ENCODE results near the gene MYO18B. TPM values are rescaled to one million over a fixed set of nuclear protein-coding genes. Genes with fewer than 3 reads are reported as not detected.

MYO18B gene
- total RNA-seq, 1 donor from 2014 or later: 184 TPM

DNA sequence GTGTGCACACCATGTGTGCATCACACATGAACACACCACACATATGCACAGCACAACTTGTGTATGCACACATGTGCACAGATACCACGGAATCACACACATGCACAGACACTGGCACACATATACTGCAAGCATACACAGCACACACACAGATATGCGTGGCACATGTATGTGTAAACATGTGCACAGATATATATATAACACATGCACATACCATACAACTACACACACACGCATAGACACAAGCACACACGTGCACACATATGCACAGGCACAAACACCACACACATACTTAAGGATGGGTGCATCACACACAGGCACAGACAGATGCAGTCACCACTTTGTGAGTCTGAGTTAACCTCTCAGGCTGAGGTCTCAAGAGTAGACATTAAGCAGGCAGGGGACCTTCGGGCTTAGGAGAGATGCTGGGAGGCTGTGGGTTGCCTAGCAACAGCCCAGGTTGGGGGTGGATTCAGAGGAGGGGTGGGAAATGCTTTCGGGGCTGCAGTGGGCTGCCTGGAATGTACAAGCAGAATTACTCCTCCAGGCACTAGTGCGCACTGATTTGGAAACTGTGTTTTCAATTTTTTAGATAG lies 82.9 kb downstream of the MYO18B start:
- DNase-seq: no peak

DNA sequence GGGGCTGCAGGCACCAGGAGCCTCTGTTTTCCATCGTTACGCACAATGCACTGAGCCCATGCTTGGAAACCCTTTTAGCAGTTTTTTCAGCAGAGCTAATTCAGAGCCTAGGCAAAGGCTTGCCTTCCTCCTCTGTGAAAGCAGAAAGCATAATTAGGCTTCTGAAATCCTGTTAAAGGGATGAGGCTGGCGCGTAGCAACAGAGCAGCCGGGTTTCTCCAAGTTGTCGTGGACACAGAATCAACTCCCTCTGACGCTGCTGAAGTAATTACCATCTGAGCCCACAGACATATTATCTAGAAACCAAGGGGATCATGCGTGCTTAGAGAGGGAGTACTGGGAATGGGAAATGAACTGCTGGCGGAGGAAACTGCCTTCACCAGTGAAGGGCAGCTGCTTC lies 85.4 kb downstream of the MYO18B start:
- peak; percentile 13 for DNase-seq

DNA sequence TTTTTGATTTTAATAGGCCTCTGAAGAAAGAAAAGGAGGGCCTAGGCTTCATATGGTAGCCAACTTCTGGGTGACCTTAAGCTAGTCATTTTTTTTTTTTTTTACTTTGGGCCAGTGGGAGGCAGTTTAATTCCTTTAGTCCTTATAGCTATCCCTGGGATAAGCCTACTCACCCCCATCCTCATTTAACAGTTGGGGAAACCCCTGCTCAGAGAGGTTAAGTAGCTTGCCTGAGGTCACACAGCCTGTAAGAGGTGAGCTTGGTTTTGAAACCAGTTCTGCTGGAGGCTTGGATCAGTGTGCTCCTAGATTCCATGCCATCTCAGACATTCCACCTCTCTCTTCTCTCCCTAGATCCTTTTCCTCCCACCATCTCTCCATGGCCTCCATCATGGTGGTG lies 86.4 kb downstream of the MYO18B start:
- no peak for DNase-seq

DNA sequence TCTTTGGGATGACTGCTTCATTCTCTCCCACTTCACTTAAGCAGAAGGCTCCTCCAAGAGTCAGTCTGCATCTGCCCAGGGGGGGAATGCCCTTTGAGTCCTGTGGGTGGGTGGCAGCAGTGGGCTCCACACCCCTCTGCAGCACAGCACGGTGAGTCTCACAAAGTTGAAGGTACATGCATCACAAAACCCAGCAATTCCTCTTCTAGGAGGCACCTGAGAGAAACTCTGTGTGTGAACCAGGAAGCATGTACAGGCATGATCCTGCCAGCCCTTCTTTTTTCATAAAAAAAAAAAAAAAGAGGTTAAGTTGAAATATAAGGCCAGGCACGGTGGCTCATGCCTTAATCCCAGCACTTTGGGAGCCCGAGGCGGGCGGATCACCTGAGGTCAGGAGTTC lies 87.2 kb downstream of the MYO18B start:
- no peak for DNase-seq

DNA sequence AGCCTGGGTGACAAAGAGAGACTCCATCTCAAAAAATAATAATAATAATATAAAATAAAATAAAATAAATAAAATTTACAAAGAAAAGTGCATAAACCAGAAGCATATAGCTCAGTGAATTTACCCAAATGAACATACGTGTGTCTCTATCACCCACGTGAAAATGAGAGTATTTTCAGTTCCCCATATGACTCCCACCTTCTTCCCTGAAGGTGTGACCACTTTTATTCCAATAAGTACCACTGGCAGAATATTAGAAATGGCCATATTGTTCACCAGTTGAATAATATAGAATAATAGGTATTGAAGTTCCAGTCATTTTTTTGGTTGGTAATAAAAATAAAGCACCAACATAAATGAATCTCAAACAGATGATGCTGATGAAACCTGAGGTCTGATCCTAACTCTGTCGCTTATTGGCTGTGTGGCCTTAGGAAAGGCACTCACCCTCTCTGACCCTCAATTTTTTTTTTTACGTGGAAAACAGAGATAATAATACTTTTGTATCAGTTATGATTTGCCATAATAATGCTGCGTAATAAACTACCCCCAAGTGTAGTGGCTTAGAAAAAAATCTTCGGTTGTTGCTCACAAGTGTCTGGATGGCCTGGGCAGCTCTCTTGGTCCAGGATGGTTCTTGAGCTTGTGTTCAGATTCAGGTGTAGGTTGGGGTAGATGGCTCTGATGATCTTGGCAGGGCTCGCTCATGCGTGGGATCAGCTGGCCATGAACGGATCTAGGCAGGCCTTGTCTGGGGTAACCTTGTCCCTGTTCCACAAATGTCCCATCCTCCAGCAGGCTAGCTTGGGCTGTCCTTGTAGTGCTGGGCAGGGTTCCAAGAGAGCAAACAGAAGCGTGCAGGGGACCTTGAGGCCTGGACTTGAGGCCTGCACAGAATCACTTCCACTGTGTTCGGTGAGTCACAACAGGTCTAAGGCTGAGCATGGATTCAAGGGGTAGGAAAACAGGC lies 88.1 kb downstream of the MYO18B start:
- DNase-seq: no peak

DNA sequence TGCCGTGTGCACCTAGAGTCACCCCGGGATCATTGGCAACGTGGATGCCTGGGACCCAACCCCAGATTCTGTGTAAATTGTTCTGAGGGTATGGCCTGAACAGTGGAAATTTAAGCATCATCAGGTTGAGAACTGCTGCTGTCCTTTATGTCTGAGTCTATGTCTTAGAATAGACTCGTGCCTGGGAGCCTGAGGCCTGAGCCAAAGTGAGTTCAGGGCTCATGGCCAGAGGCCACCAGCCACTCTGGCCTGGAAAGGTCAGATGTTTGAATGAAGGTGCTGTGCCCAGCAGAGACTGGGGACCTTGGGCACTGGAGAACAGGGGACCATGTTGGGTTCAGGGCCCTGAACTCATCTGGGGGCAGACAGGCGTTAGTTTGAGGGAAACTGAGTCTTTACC lies 91.1 kb downstream of the MYO18B start:
- DNase-seq: no peak

DNA sequence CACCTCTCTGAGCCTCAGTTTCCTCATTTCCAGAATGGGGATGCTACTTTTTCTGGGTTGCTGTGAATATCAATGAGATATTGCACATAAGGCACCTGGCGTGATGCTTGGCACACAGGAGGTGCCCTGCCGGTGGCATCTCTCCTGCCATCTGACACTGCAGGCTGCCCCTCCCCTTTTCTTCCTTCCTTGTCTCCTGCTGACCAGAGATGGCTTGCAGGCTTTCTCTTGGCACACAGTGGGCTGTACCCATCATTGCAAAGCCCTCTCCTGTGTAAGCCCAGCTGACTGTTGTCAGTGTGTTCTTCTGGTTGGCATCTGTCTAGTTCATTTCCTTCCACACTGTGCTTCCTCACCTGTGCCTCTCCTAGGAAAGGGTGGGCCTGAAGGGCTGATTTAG lies 91.7 kb downstream of the MYO18B start:
- DNase-seq: no peak

DNA sequence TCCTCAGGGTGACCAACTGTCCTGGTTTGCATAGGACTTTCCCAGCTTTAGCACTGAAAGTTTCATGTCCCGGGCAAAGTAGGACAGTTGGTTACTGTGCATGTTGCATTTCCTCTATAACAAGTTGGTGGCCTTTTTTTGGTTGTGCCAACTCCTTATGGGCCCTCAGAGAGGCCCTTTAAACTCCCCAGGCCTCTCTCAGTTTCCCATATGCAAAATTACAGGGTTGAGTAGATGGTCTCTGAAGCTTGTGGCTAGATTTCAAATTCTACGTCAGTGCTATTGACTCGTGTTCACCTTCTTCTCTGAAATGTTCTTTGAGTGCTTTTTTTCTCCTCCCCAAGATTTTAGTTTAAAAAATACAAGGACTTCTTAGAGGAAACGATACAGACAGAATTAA lies 92.5 kb downstream of the MYO18B start:
- no peak for DNase-seq

DNA sequence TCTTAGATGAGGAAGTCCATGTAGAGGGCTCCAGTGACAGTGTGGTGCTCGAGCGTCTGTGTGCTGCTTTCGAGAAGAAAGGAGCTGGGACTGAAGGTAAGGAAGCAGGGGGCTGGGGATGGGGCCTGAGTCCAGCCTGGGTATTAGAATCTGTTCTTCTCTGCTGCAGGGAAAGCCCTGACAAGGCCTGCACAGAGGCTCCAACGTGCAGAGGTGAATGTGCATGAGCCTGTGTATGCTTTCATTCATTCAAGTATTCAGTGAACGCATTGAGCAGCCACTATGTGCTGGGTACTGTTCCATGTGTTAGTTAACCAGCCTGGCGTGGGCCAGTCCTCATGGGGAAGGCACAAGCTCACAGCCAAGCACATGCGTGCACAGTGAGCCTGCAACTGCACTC lies 93.4 kb downstream of the MYO18B start:
- DNase-seq: no peak

DNA sequence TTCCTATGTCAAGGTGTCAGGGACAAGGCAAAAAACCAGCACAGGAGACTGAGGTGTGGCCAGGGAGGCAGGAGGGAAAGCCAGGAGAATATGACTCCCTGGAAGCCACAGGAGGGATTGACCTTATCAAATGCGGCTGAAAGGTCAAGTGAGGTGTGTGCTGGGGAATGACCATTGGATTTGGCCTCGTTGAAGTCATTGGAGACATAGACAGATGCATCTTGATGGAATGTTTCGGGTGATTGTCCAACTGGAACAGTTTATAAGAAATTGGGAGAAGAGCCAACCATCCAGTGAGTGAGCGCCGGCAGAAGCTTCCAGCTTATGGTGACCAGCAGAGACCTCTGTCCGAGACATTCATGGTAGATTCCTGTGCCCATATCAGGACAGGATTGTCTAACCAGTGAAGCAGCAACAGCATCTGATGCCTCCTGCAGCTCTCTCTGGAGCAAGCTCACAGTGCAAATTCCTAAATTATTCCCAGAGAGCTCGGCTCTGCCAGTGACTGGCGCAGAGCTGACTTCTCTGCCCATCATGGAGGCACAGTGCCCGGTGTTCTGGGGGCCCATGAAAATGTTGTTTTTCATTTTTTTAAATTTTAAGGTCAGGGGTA lies 95.4 kb downstream of the MYO18B start:
- DNase-seq: no peak

DNA sequence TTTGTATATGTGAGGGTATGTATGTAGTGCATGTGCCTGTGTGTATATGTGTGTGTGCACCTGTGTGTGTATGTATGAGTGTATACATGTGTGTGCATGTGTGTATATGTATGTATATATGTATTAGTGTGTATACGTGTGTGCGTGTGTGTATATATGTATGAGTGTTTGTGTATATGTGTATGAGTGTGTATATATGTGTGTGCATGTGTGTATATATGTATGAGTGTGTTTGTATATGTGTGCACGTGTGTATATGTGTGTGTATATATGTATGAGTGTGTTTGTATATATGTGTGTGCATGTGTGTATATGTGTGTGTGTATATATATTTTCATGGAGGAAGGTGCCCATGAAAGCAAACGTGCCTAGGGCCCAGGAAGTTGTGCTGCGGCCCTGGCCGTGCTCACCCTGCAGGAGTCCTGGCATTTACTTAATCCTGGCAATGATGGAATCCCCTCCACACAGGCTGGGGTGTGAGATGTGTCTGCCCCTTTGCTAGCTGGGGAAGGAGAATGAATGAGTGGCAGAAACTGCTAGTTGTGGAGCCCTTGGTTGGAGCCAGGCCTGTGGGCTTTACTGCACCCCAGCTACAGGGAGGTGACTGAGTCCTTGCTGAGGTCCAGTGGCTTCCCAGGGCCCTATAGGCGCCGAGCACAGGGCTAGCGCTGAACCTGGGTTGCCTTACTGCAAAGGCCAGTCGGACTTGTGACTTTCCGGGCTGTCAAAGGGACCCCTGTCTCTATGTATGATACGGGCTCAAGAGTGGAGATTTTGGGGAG lies 97.2 kb downstream of the MYO18B start:
- no peak for DNase-seq

DNA sequence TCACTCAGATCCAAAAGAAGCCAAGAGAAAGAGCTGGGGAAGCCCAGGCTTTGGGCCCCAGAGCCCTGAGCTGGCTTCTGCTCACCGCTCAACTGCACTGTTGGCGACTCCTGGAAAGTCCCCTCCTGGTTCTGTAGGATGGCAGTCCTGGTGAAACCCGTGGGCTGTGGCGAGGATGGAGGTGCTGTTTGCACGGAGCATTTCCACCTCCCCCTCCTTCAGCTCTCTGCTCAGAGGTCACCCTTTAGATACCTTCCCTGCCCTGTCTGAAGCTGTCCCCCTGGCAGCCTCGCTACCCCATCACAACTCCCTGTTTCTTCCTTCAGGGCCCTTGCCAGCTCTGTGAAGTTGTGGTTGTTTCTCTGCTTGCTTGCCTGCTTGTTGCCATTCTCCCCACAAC lies 97.8 kb downstream of the MYO18B start:
- no peak for DNase-seq

DNA sequence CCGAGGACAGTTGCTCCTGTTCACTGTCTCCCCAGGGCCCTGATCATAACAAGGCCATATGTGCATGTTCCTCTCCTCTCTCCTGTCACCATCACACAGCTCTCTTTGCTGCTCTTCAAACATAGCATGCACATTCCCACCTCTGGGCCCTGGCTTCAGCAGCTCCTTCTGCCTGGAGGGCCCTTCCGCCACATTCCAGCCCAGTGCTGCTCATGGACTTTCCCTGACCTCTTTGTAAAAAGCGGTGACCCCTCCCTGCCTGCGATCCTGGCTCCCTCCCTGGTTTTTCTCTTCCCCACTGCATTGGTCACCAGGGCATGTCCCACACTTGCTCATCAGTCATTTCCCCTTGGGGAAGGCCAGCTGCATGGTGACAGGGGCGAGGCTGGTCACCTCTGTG lies 98.2 kb downstream of the MYO18B start:
- DNase-seq: no peak

DNA sequence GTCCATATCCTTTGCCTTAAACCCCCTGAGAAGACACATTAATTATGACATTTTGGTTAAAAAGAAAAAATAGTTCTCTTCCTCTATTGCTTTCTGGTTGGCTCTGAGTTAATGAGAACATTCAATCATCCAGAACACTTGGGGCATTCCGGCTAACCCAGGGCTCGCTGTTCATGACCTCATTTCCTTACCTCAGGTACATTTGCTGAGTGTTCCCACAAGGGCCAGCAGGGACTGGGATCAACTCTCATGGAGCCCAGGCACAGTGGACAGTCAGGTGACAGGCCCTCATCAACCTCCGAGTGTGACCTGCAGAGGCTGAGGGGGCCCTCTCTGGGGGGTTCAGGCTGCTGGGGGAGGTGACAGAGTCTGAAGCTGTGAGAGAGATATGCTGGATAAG lies 98.9 kb downstream of the MYO18B start:
- DNase-seq: no peak

DNA sequence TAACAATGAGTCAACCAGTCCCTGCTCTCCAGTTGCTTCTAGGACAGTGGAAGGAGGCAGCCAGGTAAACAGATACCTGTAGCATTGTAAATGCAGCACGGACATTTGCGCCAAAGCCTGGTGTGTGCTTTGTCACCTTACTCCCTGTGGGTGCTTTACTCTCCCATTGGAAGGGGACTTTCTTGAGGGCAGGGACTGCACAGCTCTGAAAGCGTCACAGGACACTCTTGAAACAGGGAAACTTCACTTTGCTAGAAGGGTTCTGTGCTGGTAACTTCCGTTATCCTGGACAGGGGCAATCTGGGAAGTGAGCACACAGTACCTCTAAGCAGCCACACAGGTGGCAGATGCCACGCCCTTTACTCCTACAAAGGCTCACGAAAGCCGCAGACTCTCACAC lies 99.8 kb downstream of the MYO18B start:
- no peak for DNase-seq

DNA sequence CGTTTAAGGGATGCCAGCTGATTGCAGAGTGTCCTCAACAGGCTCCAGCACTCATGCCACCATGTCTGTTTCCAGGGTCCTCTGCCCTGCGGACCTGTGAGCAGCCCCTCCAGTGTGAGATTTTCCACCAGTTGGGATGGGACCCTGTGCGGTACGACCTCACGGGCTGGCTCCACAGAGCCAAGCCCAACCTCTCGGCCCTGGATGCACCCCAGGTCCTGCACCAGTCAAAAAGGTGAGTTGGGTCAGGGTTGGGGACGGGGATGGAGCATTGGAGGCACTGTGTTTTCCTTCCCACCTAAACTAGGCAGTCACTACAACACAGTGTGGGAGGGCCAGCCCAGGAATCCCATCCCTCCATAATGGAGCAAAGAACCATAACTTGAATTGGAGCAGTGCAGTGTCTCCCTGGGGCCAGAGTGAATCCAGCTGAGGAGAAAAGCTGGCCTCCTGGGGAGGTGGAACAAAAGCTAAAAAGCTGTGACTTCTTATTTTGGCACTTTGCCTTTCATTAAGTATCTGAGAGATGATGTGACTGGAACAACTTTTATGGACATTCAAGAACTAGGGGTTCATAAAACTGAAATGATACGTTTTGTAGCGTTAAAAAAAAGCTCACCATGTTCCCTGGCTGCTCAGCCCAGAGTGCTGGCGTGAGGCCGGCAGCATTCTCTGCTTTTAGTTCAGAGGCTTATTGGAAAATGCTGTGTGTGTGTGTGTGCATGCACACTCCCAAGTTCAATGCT lies 101.8 kb downstream of the MYO18B start:
- DNase-seq: no peak

DNA sequence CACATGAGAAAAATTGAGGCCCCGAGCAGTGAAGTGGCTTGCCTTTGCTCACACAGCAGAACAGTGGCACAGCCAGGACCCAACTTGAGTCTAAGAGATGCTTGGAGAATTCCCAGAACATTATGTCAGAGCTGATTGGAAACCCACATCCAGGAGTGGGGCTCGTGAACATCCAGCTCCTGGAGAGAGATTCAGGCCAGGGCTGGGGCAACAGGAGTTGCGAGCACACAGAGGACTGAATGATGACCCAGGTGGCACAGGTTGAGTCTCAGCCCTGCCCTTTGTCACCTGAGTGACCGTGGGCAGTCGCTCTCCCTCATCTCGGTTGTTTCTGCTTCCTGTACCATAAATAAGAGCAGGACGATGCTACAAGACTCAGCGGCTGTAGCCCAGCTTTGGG lies 102.6 kb downstream of the MYO18B start:
- no peak for DNase-seq

DNA sequence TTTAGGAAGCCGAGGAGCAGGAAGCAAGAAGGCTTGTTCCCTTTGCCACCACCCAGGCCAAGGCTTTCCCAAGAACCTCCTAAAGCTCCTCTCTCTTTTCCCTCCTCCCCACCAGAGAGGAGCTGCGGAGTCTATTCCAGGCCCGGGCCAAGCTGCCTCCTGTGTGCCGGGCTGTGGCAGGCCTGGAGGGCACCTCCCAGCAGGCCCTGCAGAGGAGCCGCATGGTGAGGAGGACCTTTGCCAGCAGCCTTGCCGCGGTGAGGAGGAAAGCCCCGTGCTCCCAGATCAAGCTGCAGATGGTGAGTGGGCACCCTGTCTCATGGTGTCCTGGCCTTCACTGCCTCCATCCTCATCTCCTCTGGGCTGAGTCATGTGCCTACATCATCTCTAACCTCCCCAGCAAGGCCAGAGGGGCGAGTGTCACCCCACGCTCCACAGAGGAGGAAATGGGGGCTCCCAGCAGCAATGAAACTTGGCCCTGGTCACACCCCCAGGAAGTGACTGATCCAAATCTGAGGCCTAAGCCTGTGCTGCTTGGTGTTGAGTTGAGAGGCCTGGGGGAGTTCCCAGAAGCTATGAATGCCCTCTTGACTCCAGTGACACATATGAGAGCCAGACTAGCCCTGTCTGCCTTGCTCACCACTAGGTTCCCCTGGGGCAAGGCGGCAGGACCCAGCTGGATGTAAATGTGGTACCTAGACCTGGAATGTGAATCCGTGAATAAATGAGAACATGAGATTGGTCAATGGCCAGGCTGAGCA lies 104.2 kb downstream of the MYO18B start:
- DNase-seq: no peak

DNA sequence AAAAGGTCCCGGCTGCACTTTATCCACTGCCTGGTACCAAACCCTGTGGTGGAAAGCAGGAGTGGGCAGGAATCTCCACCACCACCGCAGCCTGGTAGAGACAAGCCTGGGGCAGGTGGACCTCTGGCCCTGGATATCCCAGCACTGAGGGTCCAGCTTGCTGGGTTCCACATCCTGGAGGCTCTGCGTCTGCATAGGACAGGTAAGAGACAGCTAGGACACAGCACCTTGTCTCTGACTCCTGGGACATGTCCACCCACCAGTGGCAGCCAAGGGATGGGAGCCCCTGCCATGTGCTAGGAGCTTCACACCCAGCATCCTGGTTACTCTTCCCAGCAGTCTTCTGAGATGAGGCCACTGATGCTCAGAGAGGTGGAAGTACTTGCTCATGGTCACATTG lies 105.5 kb downstream of the MYO18B start:
- DNase-seq: no peak

DNA sequence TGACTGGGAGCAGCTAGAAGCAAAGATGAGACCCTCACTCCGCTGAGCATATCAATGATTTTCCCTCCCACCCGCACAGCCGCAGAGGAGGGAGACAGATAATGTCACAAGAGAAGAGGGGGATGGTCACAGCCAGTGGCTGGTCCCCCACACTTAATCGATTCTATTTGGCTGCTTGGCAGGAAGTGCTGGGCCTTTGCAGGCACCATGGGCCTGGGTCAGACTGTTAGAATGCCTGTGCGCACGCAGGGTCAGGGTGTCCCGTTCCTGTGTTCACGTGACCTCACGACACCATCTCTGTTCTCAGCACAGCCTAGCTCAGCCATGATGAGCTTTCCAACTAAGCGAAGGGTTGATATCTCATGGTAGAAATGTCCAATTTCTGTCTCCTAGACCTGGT lies 107.0 kb downstream of the MYO18B start:
- DNase-seq: no peak

DNA sequence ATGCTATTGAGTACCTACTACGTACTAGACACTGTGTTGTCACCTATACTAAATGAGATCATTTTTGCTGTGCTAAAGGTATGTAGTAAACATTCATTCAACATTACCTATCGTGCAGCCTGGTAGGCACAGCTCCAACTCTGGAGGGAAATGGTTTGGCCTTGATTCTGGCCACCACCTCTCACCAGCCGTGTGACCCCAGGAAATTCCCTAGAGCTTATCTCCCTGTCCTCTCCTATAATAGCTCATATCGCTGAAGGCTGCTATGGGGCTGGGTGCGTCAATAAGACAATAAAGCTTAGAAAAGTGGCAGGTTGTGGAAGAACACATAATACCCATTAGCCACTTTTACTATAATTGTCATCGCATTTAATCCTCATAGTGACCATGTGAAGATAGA lies 107.5 kb downstream of the MYO18B start:
- no peak for DNase-seq

Data from tongue (tissue), 2 donors.